Left hindlimb (tissue), 1 donor: ENCODE results near the gene HAT1.
"Not testable (repeated sequence)": the region's sequence is repeated elsewhere in the genome, so short reads cannot be mapped to it uniquely, and the experiment has no call there.

Source experiments
- DNase-seq: peaks from one replicate; pipeline ENCODE4 v3.0.0-alpha.2; 2018

HAT1 gene

DNA sequence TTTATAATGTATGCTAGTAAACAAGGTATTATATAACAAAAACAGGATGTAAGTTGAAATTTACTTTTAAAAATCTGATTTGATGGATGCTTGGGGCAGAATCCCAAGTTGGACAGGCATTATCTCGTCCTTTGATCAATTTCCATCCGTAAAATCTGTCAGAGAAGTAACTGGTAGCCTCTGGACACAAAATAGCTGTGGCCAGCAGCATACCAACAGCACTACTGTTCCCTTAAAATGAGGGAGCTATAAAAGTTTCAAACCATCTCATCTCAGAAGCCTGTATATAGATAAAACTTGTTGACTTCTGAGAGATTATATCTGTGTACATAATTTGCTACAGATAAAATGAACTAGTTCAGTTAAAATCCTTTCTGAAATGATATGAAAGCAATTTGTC, 62.8 kb downstream of the HAT1 start:
- DNase-seq = no peak

- DNase-seq = no peak
These were observed 64.5 kb downstream of the HAT1 start for GRCh38 chr2:171986778-171987177.

GRCh38 chr2:171991027-171991426, 68.8 kb downstream of the HAT1 start:
- no peak for DNase-seq

DNA sequence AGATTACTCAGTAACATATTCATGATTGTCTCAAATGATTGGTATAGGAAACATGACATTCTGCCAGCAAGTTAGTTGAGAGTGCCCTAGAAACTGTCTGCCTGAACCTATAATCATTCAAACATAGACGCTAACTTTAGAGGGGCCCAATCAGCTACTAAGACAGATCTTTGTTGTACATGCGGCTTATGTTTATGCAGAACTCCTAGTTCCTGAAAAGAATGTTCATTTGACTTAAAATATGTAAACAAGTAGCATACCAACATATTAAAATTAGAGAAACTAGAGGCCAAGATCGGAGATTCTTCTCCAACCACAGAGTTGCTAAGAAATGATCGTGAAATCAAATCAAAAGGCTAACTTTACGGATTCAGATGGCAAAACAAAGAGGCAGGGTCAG, 73.3 kb downstream of the HAT1 start:
- no peak for DNase-seq

DNA sequence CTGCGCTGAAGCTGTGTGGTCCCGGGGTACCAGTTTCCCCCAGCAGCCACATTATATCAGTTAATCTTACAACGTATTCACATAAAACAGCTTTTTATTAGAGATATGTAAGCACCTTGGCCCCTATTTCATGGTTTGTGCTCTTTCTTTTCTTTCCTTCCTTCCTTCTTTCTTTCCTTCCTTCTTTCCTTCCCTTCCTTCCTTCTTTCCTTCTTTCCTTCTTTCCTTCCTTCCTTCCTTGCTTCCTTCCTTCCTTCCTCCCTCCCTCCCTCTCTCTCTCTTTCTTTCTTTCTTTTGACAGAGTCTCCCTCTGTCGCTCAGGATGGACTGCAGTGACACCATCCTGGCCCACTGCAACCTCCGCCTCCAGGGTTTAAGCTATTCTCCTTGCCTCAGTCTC, 73.8 kb downstream of the HAT1 start:
- no peak for DNase-seq

- DNase-seq = not testable (repeated sequence)
These were observed 74.8 kb downstream of the HAT1 start for GRCh38 chr2:171997031-171997430.

DNA sequence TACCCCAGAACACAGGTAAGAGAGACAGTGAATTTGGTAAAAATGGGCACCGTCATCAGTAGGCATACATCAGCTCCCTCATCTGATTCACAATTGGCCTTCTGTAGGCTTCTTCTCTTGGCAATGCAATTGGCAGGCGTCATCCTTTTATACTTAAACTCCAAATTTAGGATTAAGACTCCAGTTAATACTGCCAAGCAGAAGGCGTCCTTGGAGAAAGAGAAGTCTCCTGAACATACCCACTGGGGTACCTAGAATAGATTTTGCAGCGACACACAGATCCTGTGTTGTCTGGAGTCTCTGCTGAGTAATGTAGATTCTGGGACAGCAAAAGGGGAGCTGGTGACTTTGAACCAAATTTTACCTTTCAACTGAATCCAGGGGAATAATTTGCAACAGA, 76.9 kb downstream of the HAT1 start:
- no peak for DNase-seq

DNA sequence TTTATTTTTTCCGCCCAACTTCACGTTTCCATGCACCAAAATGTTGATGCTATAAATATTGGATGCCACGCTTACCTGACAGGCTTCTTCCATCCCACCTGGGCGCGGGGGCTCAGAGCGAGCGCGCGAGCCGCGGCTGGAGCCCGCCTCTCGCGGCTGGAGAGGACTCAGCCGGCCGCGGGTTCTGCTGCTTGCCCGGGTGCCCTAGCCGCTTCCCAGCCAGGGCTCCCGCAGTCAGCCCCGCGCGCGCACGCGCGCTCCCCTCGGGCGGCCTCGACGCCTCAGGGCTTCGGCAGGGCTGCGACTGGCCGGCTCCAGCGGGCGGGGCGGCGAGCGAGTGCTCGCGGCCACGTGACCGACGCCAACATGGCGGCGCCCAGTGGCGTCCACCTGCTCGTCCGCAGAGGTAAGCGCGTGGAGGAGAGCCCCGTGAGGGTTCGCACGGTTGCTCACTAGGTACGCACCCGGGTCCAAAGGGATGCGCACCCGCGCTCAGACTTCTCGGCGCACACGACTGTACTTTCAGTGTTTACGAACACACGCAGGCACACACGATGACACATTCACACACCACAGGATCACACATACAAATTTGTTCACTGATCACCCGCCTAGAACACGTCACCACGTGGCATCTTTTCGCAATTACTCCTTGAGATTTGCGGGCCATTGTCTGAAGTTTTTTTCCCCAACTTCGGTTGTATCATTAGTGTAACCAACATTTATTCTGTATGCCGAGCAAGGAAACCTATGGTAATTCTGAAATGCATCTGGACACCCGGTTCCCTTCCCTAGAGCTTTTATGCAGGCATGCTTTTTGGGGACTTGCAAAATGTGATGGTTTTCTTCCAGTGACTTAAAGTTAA, 77.6 kb downstream of the HAT1 start, which contains the start of gene METAP1D:
Gene METAP1D (plus strand): TSS at position 350 of the 866 bp plus-strand sequence. CDS start 17 bp downstream, at position 367.
- DNase-seq = peak; percentile 93

GRCh38 chr2:172000696-172001361, 78.6 kb downstream of the HAT1 start:
- no peak for DNase-seq

- no peak for DNase-seq
These were observed 85.1 kb downstream of the HAT1 start for GRCh38 chr2:172007372-172007771.

- DNase-seq = no peak
These were observed 87.6 kb downstream of the HAT1 start for GRCh38 chr2:172009823-172010222.

- DNase-seq = no peak
These were observed 89.7 kb downstream of the HAT1 start for GRCh38 chr2:172011812-172012575.

- no peak for DNase-seq
These were observed 90.6 kb downstream of the HAT1 start for GRCh38 chr2:172012677-172013391.

DNA sequence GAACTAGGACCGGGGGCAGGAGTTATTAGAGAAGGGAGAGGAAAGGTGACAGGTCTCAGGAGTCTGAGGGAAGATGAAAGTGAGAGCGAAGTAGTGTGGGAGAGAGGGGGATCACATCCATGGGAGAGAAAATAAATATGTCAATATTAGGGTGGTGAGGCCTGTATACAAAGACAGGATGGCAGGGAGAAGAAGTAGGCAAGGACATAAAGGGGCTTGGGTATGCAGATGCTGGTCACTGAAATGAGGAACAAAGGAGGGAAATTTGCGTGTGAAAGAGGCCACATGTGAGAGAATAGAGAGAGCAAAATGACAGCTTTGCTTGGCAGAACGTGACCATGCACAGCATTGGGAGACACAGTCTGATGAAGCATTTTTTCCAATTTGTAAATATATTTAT, 91.1 kb downstream of the HAT1 start:
- no peak for DNase-seq

- DNase-seq = no peak
These were observed 99.0 kb downstream of the HAT1 start for GRCh38 chr2:172021074-172021931.

DNA sequence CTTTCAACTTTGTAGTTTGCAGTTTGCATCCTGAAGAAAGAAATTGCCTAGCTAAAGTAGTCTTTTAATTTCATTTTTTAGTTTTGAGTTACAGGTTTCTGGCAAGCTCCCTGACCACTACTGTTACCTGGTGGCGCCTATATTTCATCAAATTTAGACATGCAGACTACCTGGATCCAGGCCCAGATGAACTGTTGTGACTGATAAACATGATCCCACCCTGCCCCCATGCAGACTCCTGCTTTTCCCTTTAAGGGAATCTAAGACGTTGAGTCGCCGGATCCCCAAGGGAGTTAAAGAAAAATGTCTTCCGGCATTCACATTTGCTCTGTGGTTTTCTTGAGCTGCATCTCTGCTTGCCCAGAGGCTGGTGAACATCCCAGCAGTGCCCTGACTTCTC, 99.7 kb downstream of the HAT1 start:
- no peak for DNase-seq

GRCh38 chr2:172031536-172031935, 109.3 kb downstream of the HAT1 start:
- DNase-seq = no peak
